Measurements from ENCODE around the gene CD109. TPM values are rescaled to one million over a fixed set of nuclear protein-coding genes. Genes with fewer than 3 reads are reported as not detected.

The CD109 gene
- total and polyA plus RNA-seq, 10 of the 15 experiments (the other 5 are each of a cell fraction or from before 2014, with no cell fraction given): 0.27 to 4.4 (median 2.1) TPM

DNA sequence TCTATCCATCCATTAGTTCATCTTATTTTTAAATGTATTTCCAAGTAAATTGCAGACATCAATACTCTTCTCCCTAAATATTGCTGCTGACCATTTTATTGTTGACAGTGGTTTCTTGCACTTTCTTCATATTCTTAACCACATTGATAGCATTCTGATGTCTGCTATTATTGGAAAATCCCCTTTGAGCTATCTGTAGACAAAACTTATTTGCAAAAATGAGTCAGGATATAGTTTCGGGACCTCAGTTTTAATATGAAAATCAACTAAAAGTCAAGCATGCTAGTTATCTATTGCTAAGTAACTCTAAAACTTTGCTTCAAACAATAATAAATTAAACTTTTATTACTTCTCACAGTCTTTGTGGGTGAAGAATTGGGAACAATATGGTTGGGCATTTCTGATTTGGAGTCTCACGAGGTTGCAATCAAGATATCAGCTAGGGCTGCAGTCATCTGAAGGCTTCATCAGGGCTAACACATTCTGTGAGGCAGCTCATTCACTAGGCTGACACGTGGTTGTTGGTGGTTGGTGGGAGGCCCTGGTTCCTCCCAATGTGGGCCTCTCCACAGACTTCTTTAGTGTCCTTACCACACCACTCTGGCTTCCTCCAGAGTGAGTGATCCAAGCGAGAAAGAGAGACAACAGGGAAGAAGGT is 32.7 kb downstream of the CD109 start (continued):
- TF ChIP-seq MEF2A (IDR thresholded peaks at IDR 0.05; ENCODE audit: insufficient read depth, low read depth, low read length) (0 out of 2 replicates have a peak, but pooled peaks have one; percentile 38), ZBED1 (IDR thresholded peaks at IDR 0.05; ENCODE audit: borderline replicate concordance) (no peak), ATF7 (IDR thresholded peaks at IDR 0.05; ENCODE audit: low read depth) (peak; percentile 29; the same call in 1 of the 2 replicates), POU2F2 (IDR thresholded peaks at IDR 0.05; ENCODE audit: borderline replicate concordance, low read depth, low read length) (no peak), POLR2A (IDR thresholded peaks at IDR 0.05; ENCODE audit: low read depth, low read length) (no peak), CBX5 (IDR thresholded peaks at IDR 0.05; ENCODE audit: low read depth) (no peak), NBN (IDR thresholded peaks at IDR 0.05) (no peak), SMC3 (IDR thresholded peaks at IDR 0.05; ENCODE audit: borderline replicate concordance, low read length) (no peak), NFYB (IDR thresholded peaks at IDR 0.05; ENCODE audit: insufficient read depth, low read depth, low read length) (no peak), TBL1XR1 (IDR thresholded peaks at IDR 0.05; ENCODE audit: low read depth, low read length) (no peak), IRF4 (IDR thresholded peaks at IDR 0.05; ENCODE audit: low read depth, low read length) (no peak), HCFC1 (IDR thresholded peaks at IDR 0.05; ENCODE audit: low read length) (no peak), BACH1 (IDR thresholded peaks at IDR 0.05; ENCODE audit: borderline replicate concordance) (no peak; the same call in 1 of the 2 replicates), IKZF1 (conservative IDR thresholded peaks at IDR 0.05) (0 out of 2 replicates have a peak, but pooled peaks have one; percentile 35), NR2F1 (conservative IDR thresholded peaks at IDR 0.05) (no peak), RBBP5 (conservative IDR thresholded peaks at IDR 0.05) (no peak), SRF (IDR thresholded peaks at IDR 0.05; ENCODE audit: low read depth in 2 of 2, low read length in 2 of 2) (no peak), RUNX3 (IDR thresholded peaks at IDR 0.05; ENCODE audit: low read length) (peak; percentile 71), EED (IDR thresholded peaks at IDR 0.05; ENCODE audit: low read depth) (peak; percentile 27; the same call in 1 of the 2 replicates)
- TF ChIP-seq, protein P1, sequence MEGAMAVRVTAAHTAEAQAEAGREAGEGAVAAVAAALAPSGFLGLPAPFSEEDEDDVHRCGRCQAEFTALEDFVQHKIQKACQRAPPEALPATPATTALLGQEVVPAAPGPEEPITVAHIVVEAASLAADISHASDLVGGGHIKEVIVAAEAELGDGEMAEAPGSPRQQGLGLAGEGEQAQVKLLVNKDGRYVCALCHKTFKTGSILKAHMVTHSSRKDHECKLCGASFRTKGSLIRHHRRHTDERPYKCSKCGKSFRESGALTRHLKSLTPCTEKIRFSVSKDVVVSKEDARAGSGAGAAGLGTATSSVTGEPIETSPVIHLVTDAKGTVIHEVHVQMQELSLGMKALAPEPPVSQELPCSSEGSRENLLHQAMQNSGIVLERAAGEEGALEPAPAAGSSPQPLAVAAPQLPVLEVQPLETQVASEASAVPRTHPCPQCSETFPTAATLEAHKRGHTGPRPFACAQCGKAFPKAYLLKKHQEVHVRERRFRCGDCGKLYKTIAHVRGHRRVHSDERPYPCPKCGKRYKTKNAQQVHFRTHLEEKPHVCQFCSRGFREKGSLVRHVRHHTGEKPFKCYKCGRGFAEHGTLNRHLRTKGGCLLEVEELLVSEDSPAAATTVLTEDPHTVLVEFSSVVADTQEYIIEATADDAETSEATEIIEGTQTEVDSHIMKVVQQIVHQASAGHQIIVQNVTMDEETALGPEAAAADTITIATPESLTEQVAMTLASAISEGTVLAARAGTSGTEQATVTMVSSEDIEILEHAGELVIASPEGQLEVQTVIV (IDR thresholded peaks at IDR 0.05; ENCODE audit: borderline replicate concordance, partially characterized antibody): no peak
- TF ChIP-seq, protein P2, sequence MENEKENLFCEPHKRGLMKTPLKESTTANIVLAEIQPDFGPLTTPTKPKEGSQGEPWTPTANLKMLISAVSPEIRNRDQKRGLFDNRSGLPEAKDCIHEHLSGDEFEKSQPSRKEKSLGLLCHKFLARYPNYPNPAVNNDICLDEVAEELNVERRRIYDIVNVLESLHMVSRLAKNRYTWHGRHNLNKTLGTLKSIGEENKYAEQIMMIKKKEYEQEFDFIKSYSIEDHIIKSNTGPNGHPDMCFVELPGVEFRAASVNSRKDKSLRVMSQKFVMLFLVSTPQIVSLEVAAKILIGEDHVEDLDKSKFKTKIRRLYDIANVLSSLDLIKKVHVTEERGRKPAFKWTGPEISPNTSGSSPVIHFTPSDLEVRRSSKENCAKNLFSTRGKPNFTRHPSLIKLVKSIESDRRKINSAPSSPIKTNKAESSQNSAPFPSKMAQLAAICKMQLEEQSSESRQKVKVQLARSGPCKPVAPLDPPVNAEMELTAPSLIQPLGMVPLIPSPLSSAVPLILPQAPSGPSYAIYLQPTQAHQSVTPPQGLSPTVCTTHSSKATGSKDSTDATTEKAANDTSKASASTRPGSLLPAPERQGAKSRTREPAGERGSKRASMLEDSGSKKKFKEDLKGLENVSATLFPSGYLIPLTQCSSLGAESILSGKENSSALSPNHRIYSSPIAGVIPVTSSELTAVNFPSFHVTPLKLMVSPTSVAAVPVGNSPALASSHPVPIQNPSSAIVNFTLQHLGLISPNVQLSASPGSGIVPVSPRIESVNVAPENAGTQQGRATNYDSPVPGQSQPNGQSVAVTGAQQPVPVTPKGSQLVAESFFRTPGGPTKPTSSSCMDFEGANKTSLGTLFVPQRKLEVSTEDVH (IDR thresholded peaks at IDR 0.05; ENCODE audit: low read depth, partially characterized antibody): no peak
- TF ChIP-seq, protein P3, sequence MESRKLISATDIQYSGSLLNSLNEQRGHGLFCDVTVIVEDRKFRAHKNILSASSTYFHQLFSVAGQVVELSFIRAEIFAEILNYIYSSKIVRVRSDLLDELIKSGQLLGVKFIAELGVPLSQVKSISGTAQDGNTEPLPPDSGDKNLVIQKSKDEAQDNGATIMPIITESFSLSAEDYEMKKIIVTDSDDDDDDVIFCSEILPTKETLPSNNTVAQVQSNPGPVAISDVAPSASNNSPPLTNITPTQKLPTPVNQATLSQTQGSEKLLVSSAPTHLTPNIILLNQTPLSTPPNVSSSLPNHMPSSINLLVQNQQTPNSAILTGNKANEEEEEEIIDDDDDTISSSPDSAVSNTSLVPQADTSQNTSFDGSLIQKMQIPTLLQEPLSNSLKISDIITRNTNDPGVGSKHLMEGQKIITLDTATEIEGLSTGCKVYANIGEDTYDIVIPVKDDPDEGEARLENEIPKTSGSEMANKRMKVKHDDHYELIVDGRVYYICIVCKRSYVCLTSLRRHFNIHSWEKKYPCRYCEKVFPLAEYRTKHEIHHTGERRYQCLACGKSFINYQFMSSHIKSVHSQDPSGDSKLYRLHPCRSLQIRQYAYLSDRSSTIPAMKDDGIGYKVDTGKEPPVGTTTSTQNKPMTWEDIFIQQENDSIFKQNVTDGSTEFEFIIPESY (IDR thresholded peaks at IDR 0.05): no peak
- TF ChIP-seq, protein P4, sequence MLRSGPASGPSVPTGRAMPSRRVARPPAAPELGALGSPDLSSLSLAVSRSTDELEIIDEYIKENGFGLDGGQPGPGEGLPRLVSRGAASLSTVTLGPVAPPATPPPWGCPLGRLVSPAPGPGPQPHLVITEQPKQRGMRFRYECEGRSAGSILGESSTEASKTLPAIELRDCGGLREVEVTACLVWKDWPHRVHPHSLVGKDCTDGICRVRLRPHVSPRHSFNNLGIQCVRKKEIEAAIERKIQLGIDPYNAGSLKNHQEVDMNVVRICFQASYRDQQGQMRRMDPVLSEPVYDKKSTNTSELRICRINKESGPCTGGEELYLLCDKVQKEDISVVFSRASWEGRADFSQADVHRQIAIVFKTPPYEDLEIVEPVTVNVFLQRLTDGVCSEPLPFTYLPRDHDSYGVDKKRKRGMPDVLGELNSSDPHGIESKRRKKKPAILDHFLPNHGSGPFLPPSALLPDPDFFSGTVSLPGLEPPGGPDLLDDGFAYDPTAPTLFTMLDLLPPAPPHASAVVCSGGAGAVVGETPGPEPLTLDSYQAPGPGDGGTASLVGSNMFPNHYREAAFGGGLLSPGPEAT (IDR thresholded peaks at IDR 0.05; ENCODE audit: low read depth): peak; percentile 63; the same call in 1 of the 2 replicates
